Airway epithelial cell (primary cell): ENCODE measurements around the gene DHFR2. TPM values are rescaled to one million over a fixed set of nuclear protein-coding genes. Genes with fewer than 3 reads are reported as not detected.

Experiments used
- total RNA-seq: library from RNA; depleted of rRNA; stranded (reverse); fragments of >200 nt; gene quantifications from 2 replicates; pipeline ENCODE4 v1.2.3, GENCODE V29; 2015

DHFR2 gene
- 2.5 and 2.9 TPM in 2 replicates for total RNA-seq

DNA sequence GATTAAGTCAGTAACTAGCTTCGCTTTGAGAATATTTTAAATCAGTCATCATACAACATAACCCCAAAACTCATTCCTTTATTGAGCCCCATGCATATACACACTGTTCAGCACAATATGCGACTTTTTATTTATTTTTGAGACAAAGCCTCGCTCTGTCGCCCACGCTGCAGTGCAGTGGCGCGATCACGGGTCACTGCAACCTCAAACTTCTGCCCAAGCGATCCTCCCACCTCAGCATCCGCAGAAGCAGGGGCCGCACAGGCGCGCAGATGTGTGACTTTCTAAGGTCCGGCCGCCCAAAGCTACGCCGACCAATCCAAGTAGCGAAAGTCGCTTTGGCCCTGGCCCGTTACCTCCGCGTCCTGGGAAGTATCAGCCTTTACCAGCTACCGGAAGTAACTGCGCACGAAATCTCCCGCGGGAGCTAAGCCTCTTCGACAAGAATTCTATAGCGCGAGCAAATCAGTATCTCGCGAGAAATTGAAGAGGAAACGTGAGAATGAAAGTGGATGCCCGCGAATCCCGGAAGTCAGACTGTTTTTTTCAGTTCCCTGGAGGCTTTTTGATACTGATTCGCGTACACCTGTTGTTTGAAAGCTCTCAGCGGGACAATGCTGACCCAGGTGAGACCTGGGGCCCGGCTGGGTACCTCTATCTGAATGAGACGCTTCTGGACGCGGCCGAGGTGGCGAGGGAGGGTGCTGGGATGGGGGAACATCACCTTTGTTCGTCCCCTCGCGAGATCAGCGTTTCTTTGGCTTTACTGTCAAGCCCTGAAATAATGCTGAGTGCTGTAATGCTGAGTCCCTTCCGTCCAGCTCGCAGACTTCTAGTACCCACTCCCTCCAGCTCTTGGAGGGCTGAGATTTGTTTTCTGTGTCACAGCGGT lies at the start of gene DHFR2, which contains the start of gene NSUN3:
Gene DHFR2, minus strand, starts transcription at position 404 of the 892 bp plus-strand sequence. CDS start 1,405 bp downstream, outside the sequence.
Gene NSUN3, plus strand, starts transcription at position 549 of the 892 bp plus-strand sequence. Its CDS starts 66 bp downstream, at position 615.

DNA sequence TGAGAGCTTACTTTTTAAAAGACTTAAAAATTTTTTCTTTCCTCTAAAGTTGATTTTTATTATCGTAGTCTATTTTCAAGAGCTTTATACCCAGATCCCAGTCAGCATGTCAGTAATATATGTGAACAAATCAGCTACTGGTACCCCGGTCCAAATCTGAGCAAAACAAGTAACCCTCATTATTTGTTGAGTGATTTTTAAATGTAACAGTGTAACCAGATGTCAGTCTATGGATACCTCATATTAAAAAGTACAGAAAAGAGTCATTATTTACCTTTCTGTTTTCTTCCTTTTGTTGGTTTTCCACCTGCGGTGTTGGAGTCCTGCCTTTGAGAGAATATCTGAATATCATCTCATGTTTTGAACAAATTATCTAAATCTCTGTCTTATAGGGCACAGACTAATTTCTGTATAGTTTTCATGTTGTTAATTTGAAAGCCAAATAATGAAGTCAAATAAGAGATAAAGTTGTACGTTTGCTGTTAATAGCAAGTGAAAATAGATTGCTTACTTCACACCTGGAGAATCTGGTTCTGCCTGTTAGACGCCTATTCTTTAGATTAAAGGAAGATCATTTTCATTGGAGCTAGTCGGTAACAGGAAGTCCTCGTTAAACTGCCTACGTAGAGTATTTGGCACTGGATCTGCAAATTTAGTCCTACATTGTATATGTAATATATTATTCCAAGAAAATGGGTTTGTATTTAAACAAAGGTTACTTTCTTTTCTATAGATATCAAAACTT lies 34.5 kb downstream of the DHFR2 start, which contains the start of gene STX19:
Gene STX19, minus strand, starts transcription at position 505 of the 745 bp plus-strand sequence. CDS start 13,328 bp downstream, outside the sequence.

Other genes starting within 250 kb of the DHFR2 start
- 3.5 and 4.3 TPM in 2 replicates for gene PROS1, start 89.0 kb downstream of the DHFR2 start, total RNA-seq
- gene ARL13B, start 82.8 kb downstream of the DHFR2 start, total RNA-seq, result 3.5 and 6.1 TPM in 2 replicates
- 0.74 and 2.0 TPM in 2 replicates for gene STX19, start 34.3 kb downstream of the DHFR2 start, total RNA-seq
- 2.2 and 6.1 TPM in 2 replicates for gene NSUN3, start 145 bp upstream of the DHFR2 start, total RNA-seq